IPS DF 19.7 (cell line): ENCODE data around the gene ATAT1.

Source experiments
- DNase-seq: peaks from one replicate; pipeline ENCODE4 v3.0.0-alpha.2; 2013; ENCODE audit warnings: low read depth, low spot score

ATAT1 gene

DNA sequence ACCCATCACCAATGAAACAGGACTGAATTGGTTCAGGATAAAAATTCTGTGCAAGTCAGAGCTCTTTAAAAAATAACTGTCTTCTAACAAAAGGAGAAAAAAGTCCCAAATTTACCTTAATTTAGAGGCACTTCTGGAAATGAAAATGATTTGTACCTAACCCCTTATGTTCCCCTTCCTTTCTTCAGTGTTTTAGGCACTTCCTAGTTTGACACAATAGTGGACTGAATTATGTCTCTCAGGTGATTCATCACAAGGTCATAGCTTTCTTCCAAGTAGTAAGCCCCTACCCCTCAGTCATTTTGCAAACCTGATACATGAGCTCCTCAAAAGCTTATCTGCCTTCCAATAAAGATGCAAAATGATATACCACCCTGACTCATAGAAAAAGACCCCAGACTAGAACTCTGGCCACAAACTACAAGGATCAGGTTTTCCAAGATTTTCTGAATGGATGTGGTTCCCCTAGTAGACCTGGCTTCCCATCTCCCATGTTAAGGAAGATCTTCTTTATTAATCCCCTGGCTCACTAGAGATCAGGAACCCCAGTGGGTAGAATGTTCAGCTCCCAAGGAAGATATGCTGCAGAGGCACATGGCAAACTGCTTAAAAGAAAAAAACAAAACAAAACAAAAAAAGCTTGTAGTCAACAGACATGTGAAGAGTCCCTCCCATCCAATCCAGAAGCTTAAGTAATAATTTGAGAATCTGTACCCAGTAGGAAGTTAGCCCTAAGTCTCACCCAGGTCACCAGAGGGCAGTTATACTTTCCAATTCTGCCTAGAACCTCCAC lies 13.2 kb upstream of the ATAT1 start:
- DNase-seq, result no peak

GRCh38 chr6:30614044-30614842 lies 12.4 kb upstream of the ATAT1 start:
- DNase-seq, result no peak

DNA sequence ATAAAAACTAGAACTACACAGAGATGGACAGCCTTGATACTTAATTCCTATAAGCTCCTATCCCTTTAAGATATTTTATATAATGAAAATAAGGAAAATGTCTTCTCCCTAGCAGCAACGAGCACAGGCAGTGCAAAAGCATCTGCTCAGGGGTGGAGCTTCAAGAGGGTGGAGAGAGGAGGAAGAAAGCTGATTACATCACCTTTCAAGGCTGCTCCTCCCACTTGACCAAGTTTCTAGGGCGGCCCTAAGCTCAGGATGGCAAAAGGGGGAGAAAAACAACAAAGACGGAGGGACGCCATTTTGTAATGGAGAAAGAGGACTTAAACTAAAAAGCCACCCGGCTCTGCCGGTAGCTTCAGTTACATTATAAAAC lies 11.8 kb upstream of the ATAT1 start:
- DNase-seq, result peak; percentile 89

DNA sequence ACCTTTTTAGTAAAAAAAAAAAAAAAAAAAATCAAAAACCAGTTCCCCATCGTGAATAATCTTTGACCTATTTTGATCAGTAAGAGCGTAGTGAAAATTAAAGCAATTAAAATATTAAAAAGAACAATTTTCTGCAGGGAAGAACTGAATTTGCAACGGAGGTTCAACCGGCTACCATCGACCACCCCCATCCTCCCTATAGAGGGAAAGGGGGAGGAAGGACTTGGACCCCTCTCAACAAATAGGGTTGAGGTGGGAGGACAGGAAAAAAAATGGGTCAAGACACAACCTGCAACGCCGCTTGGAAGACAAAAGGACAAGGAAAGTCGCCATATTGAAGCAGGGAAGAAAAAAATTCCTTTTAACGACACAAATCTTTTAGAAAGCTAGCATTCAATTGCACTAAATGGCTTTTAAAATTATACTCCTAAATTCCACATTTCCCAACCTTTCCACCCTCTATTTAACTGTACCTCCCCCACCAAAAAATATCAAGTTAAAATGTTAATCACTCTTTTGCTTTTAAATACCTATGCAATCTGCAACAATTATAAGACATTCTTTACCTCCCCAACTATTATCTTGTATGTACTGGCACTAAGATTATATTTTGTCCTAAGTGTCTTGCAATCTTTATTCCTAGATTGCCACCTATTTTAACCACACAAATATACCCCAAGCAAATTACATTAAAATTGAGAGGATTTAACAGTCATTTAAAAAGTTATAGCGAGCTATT lies 11.3 kb upstream of the ATAT1 start:
- peak; percentile 78 for DNase-seq

DNA sequence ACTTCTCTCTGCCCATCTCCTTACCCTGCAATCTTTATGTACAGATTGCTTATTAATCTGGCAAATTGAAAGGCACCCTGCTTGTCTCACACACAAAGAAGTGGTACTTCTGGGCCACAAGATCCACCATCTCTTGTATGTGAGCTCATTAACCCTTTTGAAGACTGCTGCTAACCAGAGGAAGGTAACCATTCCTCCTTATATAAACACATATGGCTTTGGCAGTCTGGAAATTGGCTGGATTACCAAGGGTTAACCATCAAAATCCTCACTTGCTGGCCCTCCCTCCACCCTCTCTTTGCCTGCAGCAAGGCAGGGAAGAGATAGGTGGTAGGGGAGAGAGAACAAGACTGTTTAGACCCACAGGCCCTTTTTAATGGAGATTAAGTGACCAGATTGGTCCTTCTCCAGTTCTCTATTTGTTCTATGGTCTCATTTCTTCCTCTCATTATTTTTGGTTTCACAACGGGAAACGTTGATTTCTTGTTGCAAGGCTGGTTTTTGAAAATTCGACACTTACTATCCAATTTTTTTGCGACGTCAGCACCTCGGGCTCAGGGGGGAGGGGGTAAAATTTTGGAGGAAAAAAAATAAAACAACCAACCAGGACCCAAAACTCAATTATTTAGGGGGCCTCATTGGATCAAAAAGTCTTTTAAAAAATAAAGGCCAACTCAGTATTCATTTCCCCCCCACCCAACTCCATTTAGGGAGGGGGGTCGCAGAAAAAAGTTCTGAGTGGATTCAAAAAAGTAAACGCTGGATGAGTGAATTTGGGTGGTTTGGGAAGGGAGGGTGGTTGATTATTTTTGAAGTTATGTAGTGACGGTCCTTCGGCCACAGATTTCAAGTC lies 10.5 kb upstream of the ATAT1 start:
- DNase-seq, result no peak

DNA sequence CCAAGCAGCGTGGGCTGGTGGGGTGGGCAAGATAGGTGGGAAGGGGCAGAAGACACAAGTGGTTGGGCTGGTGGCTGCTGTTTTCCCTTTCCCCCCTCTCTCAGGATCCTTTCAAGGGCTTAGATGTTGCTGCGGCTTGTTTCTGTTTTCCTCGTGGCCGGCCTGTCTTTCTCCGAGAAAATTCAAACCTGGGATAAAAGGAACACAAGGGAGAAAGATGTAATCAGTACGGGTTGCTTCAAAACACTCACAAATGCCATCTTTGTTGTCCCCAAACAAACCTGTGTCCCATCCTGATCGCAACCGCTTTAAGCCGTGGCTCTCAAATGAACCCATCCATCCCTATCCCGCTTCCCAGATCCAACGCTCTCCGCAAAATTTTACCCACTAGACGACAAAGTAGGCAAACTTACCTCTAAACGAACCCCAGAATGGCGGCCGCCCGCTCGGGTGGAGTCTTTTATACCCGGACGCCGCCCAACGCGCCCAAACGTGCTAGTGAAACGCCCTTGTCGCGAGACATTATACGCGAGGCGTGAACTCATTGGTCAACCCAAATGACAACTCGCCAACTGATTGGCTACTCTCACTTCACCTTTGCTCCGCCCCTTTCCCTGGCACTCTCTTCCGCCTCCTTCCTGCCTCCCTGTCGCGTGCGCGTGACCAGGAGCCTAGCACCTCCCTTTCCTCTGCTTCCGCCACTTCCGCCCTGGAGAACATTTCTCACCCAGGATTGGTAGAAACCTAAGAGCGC lies 9.7 kb upstream of the ATAT1 start, which contains the start of gene PPP1R10:
Gene PPP1R10 (minus strand): TSS at position 433 of the 754 bp plus-strand sequence. CDS start 7,299 bp downstream, outside the sequence.
- peak; percentile 99 for DNase-seq

DNA sequence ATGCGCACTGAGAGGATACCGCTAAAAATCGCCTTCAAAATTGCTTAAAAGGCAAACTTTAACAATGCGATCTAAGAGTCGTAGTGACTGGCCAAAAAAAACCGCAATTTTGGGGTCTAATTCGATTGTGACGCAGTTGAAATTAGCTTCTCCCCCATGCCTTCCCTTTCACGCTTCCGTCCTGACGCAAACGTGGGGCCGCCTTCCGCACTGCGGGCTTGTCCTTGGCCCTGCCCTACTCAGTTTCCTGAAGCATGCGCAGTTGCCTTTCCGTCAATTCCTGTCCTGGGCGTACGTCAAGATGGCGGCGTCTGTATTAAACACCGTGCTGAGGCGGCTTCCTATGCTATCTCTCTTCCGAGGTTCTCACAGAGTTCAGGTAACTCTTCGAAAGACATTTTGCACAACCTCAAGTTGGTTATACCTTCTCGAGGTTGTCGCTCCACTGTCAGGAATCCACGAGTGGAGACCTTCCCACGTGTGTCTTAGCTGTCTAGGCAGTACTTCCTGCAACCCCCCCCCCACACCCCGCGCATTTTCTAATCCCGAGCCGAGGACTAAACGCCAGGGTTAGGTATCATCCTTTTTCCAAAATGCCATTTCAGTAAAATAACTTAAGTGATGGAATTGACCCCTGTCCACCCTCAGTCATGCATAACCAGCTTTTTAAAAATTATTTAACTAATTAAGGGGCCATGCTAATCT lies 9.0 kb upstream of the ATAT1 start, which contains the start of gene MRPS18B:
Gene MRPS18B (plus strand): TSS at position 276 of the 705 bp plus-strand sequence. CDS start 26 bp downstream, at position 302.
- DNase-seq, result peak; percentile 86

DNA sequence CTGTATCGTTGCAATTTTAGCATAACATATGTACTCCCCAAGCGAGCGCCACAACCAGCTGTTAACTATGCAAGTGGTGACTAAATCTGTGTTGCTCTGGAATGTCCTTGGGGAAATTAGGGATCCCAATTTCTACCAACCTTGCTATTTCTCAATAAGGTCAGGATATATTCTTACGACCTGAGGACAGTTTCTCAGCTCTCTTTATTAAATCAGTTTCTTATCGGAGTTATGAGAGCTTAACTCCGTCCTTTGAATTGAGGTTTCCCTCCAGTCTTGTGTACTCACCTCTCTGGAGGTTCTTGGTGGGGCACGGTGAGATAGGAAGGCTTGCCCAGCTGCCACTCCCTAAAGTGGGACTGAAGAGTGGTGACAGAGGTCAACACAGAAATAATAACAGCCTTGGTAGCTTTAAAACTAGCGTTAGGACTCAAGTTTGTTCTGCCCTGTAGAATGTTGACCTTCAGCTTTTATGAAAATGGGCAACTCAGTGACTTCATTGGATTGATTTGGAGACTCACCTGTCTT lies 8.3 kb upstream of the ATAT1 start:
- DNase-seq, result no peak

GRCh38 chr6:30619561-30619960 lies 7.1 kb upstream of the ATAT1 start:
- no peak for DNase-seq

DNA sequence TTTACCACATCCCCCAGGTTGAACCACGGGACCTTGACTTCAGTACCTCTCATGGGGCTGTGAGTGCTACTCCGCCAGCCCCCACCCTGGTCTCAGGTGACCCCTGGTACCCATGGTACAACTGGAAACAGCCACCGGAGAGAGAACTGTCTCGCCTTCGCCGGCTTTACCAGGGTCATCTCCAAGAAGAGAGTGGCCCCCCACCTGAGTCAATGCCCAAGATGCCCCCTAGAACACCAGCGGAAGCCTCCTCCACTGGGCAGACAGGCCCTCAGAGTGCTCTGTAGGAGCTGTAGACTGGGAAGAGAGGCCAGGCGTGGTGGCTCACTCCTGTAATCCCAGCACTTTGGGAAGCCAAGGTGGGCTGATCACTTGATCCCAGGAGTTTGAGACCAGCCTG lies 1.2 kb upstream of the ATAT1 start:
- no peak for DNase-seq

- DNase-seq, result no peak
Observed at GRCh38 chr6:30635834-30636233, 9.2 kb downstream of the ATAT1 start.

- DNase-seq, result no peak
Observed at GRCh38 chr6:30640481-30640880, 13.8 kb downstream of the ATAT1 start.

DNA sequence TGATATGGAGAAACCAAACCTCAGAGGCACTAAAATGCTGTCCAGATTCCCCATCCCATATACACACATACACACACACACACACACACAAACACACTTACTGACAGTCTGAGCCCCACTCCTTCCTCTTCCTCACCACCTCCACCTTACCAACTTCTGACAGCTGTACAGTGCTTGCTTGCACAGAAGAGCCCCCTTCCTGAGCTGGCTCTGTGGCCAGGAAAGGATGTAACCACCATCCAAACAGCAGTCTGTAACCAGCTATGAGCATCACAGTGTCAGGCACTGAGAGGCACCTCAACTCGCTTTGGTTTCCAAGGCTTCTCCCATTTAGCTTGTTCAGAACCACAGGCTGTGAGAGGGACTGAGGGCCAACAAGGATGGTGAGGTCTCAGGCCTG lies 14.4 kb downstream of the ATAT1 start:
- DNase-seq, result no peak

- DNase-seq, result no peak
Observed at GRCh38 chr6:30643656-30644055, 17.0 kb downstream of the ATAT1 start.

DNA sequence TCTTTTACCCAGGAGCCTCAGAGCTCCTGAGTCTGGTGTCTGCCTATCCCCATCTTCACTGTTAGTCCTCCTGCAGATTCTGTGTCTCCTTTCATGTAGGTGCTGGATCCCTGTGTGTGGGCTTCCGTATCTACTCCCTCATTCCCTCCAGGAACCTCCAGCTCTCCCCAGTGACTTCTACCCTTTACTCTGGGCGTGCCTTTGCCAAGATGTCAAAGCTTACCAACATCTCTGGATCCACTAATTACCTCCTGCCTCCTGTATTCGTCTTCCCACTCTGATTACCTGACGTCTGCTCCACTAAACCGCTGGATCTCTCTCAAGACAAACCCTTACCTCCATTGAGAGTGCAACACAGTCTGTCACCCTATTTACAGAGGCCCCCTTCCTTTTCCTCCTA lies 18.1 kb downstream of the ATAT1 start:
- DNase-seq, result no peak

DNA sequence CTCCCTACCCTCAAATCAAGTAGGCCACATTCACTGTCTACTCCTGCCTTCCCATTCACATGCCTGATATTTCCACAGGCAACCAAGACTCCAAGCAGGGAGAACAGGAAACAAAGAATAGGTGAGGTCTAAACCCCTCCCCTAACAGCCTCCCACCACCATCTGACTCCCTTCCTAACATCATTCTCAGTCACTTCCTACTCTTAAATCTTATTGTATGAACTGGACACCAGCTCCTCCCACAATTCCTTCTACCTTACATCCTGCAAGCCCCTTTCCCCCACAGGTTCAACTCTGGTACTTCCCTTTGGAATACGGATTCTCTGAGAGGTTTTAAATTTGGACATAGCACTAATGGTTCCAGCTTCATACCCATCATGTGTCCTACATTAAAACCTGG lies 19.3 kb downstream of the ATAT1 start:
- DNase-seq, result no peak

GRCh38 chr6:30646450-30647241 lies 20.0 kb downstream of the ATAT1 start, which contains the start of gene C6orf136:
C6orf136 (plus strand) TSS chr6:30647133; CDS start chr6:30647232, 99 bp downstream.
- DNase-seq, result peak; percentile 67
